Posterior vena cava (tissue), 2 donors: ENCODE measurements around the gene GPR25. TPM values are rescaled to one million over a fixed set of nuclear protein-coding genes. Genes with fewer than 3 reads are reported as not detected.

Experiments used
- DNase-seq: peaks from one replicate; pipeline ENCODE4 v3.0.0-alpha.2; 2020; ENCODE audit warnings: low spot score
- intact Hi-C, 2 donors: fragments of 100-400 bp; cut with DNase I; formaldehyde crosslinking; loops; one replicate each; pipeline versions ENCODE4 v1.14.1 to v1.14.2; 2022 to 2023
- total RNA-seq, 2 donors: library from RNA; stranded (reverse); fragmentation: NEBNext Ultra II Directional; extraction: Animal tissue kit (Norgen Biotek cat#: 25700); gene quantifications; one replicate each; pipeline ENCODE4 v1.2.1, GENCODE V29; 2021
- donor health status: DM: yes; HTN: yes; CAD: no.
- donor health status: DM: yes; HTN: yes; CAD: no.

The GPR25 gene
- total RNA-seq, 2 donors from 2014 or later: not detected

- intact Hi-C loops: no loop called here
- no peak for DNase-seq
Observed at GRCh38 chr1:200869376-200869752, 3.4 kb upstream of the GPR25 start.

- intact Hi-C loops: no loop called here
- no peak for DNase-seq
Observed at GRCh38 chr1:200869753-200870391, 2.9 kb upstream of the GPR25 start.

DNA sequence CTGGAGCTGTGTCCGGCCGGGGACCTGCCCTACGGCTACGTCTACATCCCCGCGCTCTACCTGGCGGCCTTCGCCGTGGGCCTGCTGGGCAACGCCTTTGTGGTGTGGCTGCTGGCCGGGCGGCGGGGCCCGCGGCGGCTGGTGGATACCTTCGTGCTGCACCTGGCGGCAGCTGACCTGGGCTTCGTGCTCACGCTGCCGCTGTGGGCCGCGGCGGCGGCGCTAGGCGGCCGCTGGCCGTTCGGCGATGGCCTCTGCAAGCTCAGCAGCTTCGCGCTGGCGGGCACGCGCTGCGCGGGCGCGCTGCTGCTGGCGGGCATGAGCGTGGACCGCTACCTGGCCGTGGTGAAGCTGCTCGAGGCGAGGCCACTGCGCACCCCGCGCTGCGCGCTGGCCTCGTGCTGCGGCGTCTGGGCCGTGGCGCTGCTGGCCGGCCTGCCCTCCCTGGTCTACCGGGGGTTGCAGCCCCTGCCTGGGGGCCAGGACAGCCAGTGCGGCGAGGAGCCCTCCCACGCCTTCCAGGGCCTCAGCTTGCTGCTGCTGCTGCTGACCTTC is 412 bp downstream of the GPR25 start:
- no peak for DNase-seq
- intact Hi-C loops: no loop called here

- no peak for DNase-seq
- intact Hi-C loops: no loop called here
Observed at GRCh38 chr1:200873671-200874397, 1.1 kb downstream of the GPR25 start.

GRCh38 chr1:200874694-200875093 is 1.9 kb downstream of the GPR25 start:
- intact Hi-C loops: no loop called here
- no peak for DNase-seq

- no peak for DNase-seq
Observed at GRCh38 chr1:200875416-200875815, 2.6 kb downstream of the GPR25 start.

DNA sequence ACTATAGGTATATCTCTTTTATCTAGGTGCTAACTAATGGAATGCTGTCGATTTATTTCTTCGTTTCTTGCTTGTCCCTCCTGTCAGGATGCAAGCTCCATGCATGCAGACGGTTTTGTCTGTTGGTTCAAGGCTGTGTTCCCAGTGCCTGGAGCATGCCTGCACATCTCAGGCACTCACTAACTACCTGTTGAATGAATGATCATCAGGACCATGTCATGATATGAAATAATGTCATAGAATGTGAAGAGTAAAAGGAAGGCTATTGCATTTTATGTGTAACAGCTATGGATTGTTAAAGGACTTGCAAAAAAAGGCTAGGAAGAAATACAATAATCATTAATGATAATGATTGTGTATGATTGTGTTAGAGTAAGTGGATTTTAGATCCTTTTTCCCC is 4.2 kb downstream of the GPR25 start:
- DNase-seq: no peak
- intact Hi-C loops: no loop called here

More at GRCh38 chr1:200875416-200875815, 2.6 kb downstream of the GPR25 start:
- intact Hi-C loops: no loop called here

DNA sequence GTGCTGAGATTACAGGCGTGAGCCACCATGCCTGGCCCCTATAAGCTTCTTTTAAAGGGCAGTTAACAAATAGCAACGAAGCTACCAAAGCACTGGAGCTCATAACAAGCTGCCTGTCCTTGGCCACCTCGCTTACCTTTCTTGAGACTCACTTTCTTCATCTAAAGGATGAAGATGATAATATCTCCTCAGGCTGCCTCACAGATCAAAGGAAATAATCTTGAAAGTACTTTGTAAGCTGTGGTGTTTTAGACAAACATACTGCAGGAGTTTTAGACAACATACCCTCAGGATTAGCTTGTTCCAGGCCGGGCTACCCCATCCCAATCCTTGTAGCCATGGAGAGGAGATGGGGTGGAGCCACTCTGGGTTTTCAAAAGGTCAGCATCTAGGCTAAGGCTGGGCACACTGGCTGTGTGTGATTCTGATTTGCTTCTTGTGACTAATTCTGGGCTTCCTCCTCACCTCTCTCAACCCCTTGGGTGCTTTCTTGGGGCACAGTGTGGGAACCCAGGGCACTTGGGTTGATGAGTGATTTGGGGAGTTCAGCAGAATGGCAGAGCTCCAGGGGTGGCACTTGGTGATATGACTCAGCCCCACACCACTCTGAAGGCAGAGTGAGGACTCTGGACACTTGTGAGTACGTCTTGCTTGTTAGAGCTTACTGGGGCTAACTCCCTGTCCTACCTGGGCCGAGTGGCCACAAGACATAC is 5.2 kb downstream of the GPR25 start:
- intact Hi-C loops: no loop called here
- no peak for DNase-seq

GRCh38 chr1:200880212-200880611 is 7.4 kb downstream of the GPR25 start:
- intact Hi-C loops: no loop called here
- no peak for DNase-seq

- no peak for DNase-seq
- intact Hi-C loops: no loop called here
Observed at GRCh38 chr1:200883118-200883517, 10.3 kb downstream of the GPR25 start.

GRCh38 chr1:200885623-200886402 is 13.0 kb downstream of the GPR25 start:
- intact Hi-C loops: no loop called here
- DNase-seq: no peak

- DNase-seq: no peak
- intact Hi-C loops: no loop called here
Observed at GRCh38 chr1:200886594-200886993, 13.8 kb downstream of the GPR25 start.

GRCh38 chr1:200887036-200887435 is 14.3 kb downstream of the GPR25 start:
- intact Hi-C loops: no loop called here
- DNase-seq: no peak

GRCh38 chr1:200887772-200888348 is 15.1 kb downstream of the GPR25 start:
- intact Hi-C loops: no loop called here
- DNase-seq: no peak

GRCh38 chr1:200888349-200888838 is 15.6 kb downstream of the GPR25 start:
- no peak for DNase-seq
- intact Hi-C loops: no loop called here

DNA sequence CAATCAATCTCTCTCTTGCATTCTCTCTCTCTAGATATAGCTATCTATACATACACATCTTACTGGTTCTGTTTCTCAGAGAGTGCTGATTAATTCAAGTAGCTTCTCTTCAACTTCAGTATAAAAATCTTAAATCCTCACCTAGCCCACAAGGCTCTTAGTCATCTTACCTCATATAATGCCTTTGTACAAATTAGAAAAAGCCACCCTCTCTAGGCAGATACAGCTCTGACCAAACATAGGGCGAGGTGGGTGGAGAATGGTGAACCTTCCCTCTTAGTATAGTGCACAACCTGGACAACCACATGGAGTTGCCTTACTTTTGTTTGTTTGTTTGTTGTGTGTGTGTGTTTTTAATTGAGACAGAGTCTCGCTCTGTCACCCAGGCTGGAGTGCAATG is 16.8 kb downstream of the GPR25 start:
- intact Hi-C loops: no loop called here
- DNase-seq: no peak

- DNase-seq: no peak
- intact Hi-C loops: no loop called here
Observed at GRCh38 chr1:200890027-200890426, 17.2 kb downstream of the GPR25 start.

DNA sequence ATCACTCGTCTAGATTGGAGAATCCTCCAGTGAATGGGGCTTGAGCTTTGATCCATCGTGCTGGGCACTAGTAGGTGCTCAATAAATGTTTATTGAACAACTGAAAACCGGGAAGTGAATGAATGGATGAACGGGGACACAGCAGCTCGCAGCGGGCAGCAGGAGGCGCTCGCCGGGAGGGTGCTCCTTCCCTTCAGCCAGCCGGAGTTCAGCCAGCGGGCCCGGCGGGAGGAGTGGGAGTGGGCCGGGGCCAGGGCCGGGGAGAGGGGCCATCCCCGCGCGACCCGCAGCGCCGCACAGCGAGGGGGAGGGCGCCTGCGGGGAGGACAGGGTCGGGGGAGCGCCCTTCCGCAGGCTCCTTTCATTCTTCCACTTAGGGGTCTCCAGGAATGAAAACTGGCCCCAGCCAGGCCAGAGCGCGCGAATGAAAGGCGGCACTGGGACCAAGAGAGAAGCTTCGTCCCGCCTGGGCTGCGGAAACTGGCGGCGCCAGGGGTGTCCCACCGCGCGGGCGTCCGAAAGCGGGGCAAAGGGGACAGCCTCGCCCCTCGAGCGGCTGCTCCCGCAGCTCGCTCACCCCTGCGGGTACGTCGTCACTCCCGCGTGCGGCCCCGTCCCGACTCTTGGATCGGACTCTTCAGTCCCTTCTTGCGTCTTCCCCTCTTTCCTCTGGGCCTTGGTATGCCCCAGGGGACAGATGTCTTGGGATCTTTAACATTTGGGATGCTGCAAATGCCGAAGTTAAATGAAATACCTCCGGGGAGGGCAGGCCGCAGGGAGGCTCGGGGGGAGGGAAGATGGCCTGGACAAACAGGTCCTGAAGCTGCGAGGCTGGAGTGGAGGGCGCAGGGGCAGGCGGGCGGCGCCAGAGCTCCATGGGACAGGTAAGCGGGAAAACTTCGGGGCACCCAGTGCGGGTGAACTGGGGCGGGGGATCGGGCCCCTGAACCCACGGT is 18.3 kb downstream of the GPR25 start:
- DNase-seq: no peak
- intact Hi-C loops: no loop called here
